Stimulated activated CD4-positive, alpha-beta T cell treated with anti-CD3 and anti-CD28 coated beads, Interleukin-15, amount 100 ng/mL, for 1 hour (primary cell): ENCODE measurements around the gene ZNF428.
A peak's percentile ranks its signal among the peaks of the same experiment; 100 is the strongest.
"Not testable (repeated sequence)": the region's sequence is repeated elsewhere in the genome, so short reads cannot be mapped to it uniquely, and the experiment has no call there.

ENCODE experiments used
- DNase-seq, 2 donors: peaks; one replicate each; pipeline ENCODE4 v3.0.0-alpha.2; 2020; ENCODE audit warnings: low read depth in 1 of 2, low spot score in 1 of 2

The ZNF428 gene

GRCh38 chr19:43619262-43620060 lies at the start of gene ZNF428:
TSS of gene ZNF428 (minus strand) at chr19:43619629. CDS start at chr19:43614304, 5,325 bp downstream.
- DNase-seq, result peak; percentile 76 to 79

- peak; percentile 90 to 91 for DNase-seq
Measured at GRCh38 chr19:43668406-43669109, 49.1 kb upstream of the ZNF428 start.

GRCh38 chr19:43667876-43668405 lies 48.5 kb upstream of the ZNF428 start:
- no peak for DNase-seq

- no peak for DNase-seq
Measured at GRCh38 chr19:43667126-43667875, 47.9 kb upstream of the ZNF428 start.

GRCh38 chr19:43664018-43664417 lies 44.6 kb upstream of the ZNF428 start:
- no peak for DNase-seq

- no peak for DNase-seq
Measured at GRCh38 chr19:43662487-43662886, 43.1 kb upstream of the ZNF428 start.

GRCh38 chr19:43660971-43661360 lies 41.5 kb upstream of the ZNF428 start:
- no peak for DNase-seq

- no peak for DNase-seq
Measured at GRCh38 chr19:43660301-43660970, 41.0 kb upstream of the ZNF428 start.

- no peak for DNase-seq
Measured at GRCh38 chr19:43658494-43658893, 39.1 kb upstream of the ZNF428 start.

- DNase-seq, result no peak
Measured at GRCh38 chr19:43658001-43658400, 38.6 kb upstream of the ZNF428 start.

- DNase-seq, result no peak
Measured at GRCh38 chr19:43656436-43656835, 37.0 kb upstream of the ZNF428 start.

GRCh38 chr19:43652546-43652874 lies 33.1 kb upstream of the ZNF428 start:
- no peak for DNase-seq

GRCh38 chr19:43651758-43652545 lies 32.5 kb upstream of the ZNF428 start:
- peak in 1 of 2 donors; percentile 10 for DNase-seq

- not testable (repeated sequence) for DNase-seq
Measured at GRCh38 chr19:43650276-43650675, 30.8 kb upstream of the ZNF428 start.

GRCh38 chr19:43649514-43649913 lies 30.1 kb upstream of the ZNF428 start:
- DNase-seq, result no peak

GRCh38 chr19:43648633-43649032 lies 29.2 kb upstream of the ZNF428 start:
- no peak for DNase-seq

GRCh38 chr19:43644181-43644580 lies 24.8 kb upstream of the ZNF428 start:
- no peak for DNase-seq

- DNase-seq, result no peak
Measured at GRCh38 chr19:43643326-43643725, 23.9 kb upstream of the ZNF428 start.

GRCh38 chr19:43642531-43642930 lies 23.1 kb upstream of the ZNF428 start:
- no peak for DNase-seq

- no peak for DNase-seq
Measured at GRCh38 chr19:43641333-43641732, 21.9 kb upstream of the ZNF428 start.
